Testis (tissue), 2 donors: ENCODE results near the gene GRIN1.
"Not testable (repeated sequence)": the region's sequence is repeated elsewhere in the genome, so short reads cannot be mapped to it uniquely, and the experiment has no call there.

Experiments used
- CTCF ChIP-seq, 3 experiments: fragments of 450-650 bp in 2 of 3; fragments of 200-600 bp in 1 of 3; sonication (generic) in 1 of 3; IDR thresholded peaks; one replicate each; pipeline ENCODE4 v1.5.1; 2016 to 2019; ENCODE audit warnings: antibody characterized with exemption in 3 of 3, mild to moderate bottlenecking in 2 of 3, moderate library complexity in 1 of 3
- POLR2A ChIP-seq: fragments of 450-650 bp; IDR thresholded peaks from one replicate; pipeline ENCODE4 v1.6.1; 2017; ENCODE audit warnings: antibody characterized with exemption, mild to moderate bottlenecking, moderate library complexity

- not testable (repeated sequence) for TF ChIP-seq POLR2A; CTCF (IDR thresholded peaks at IDR 0.05)
Measured at GRCh38 chr9:137118092-137118603, 20.8 kb upstream of the GRIN1 start.
